Ishikawa (cell line): Measurements from ENCODE around the gene TNFRSF6B.

Experiments
- CEBPB ChIP-seq: IDR thresholded peaks from 2 replicates; pipeline ENCODE4 v1.6.1; 2012
- CREB1 ChIP-seq: IDR thresholded peaks from 2 replicates; pipeline ENCODE4 v1.6.1; 2012; ENCODE audit warnings: low read depth
- EGR1 ChIP-seq: IDR thresholded peaks from 2 replicates; pipeline ENCODE4 v1.6.1; 2012
- EP300 ChIP-seq: IDR thresholded peaks from 2 replicates; pipeline ENCODE4 v1.6.1; 2012; ENCODE audit warnings: borderline replicate concordance
- FOXM1 ChIP-seq: IDR thresholded peaks from 2 replicates; pipeline ENCODE4 v1.6.1; 2012; ENCODE audit warnings: low read depth, borderline replicate concordance
- MAX ChIP-seq: IDR thresholded peaks from 2 replicates; pipeline ENCODE4 v1.6.1; 2012
- TAF1 ChIP-seq: IDR thresholded peaks from 2 replicates; pipeline ENCODE4 v1.6.1; 2012; ENCODE audit warnings: low read depth, mild to moderate bottlenecking
- TCF12 ChIP-seq: IDR thresholded peaks from 2 replicates; pipeline ENCODE4 v1.6.1; 2012; ENCODE audit warnings: low read depth
- TEAD4 ChIP-seq: IDR thresholded peaks from 2 replicates; pipeline ENCODE4 v1.6.1; 2012
- YY1 ChIP-seq: IDR thresholded peaks from 2 replicates; pipeline ENCODE4 v1.6.1; 2012; ENCODE audit warnings: low read depth
- TF ChIP-seq, protein P1 (sequence below): IDR thresholded peaks from 2 replicates; pipeline ENCODE4 v1.6.1; 2012; ENCODE audit warnings: low read depth, mild to moderate bottlenecking
- TF ChIP-seq, protein P2 (sequence below): IDR thresholded peaks from 2 replicates; pipeline ENCODE4 v1.6.1; 2012

- TF ChIP-seq CEBPB (no peak), EGR1 (no peak), EP300 (no peak), FOXM1 (no peak), TAF1 (no peak), TEAD4 (peak; percentile 16; the same call in 1 of the 2 replicates), MAX (no peak), TCF12 (0 out of 2 replicates have a peak, but pooled peaks have one; percentile 43), YY1 (no peak), CREB1 (no peak)
- TF ChIP-seq, protein P1, sequence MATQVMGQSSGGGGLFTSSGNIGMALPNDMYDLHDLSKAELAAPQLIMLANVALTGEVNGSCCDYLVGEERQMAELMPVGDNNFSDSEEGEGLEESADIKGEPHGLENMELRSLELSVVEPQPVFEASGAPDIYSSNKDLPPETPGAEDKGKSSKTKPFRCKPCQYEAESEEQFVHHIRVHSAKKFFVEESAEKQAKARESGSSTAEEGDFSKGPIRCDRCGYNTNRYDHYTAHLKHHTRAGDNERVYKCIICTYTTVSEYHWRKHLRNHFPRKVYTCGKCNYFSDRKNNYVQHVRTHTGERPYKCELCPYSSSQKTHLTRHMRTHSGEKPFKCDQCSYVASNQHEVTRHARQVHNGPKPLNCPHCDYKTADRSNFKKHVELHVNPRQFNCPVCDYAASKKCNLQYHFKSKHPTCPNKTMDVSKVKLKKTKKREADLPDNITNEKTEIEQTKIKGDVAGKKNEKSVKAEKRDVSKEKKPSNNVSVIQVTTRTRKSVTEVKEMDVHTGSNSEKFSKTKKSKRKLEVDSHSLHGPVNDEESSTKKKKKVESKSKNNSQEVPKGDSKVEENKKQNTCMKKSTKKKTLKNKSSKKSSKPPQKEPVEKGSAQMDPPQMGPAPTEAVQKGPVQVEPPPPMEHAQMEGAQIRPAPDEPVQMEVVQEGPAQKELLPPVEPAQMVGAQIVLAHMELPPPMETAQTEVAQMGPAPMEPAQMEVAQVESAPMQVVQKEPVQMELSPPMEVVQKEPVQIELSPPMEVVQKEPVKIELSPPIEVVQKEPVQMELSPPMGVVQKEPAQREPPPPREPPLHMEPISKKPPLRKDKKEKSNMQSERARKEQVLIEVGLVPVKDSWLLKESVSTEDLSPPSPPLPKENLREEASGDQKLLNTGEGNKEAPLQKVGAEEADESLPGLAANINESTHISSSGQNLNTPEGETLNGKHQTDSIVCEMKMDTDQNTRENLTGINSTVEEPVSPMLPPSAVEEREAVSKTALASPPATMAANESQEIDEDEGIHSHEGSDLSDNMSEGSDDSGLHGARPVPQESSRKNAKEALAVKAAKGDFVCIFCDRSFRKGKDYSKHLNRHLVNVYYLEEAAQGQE: no peak
- TF ChIP-seq, protein P2, sequence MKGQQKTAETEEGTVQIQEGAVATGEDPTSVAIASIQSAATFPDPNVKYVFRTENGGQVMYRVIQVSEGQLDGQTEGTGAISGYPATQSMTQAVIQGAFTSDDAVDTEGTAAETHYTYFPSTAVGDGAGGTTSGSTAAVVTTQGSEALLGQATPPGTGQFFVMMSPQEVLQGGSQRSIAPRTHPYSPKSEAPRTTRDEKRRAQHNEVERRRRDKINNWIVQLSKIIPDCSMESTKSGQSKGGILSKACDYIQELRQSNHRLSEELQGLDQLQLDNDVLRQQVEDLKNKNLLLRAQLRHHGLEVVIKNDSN: no peak
These were observed 5.3 kb upstream of the TNFRSF6B start for GRCh38 chr20:63690898-63691710.
